Psoas muscle (tissue), 8 donors: ENCODE measurements around the gene C12orf56. TPM values are rescaled to one million over a fixed set of nuclear protein-coding genes. Genes with fewer than 3 reads are reported as not detected.

Source experiments
- ATAC-seq, 4 donors: fragments of 200-7000 bp; cut with Tn5 transposase; one replicate each; pipeline ENCODE4 v1.9.1; 2020; ENCODE audit warnings: moderate library complexity in 3 of 4, mild to moderate bottlenecking in 2 of 4
- DNase-seq, 2 donors: peaks; one replicate each; pipeline ENCODE4 v3.0.0-alpha.2; 2020
- H3K27ac ChIP-seq: fragments of 200-600 bp; one replicate; pipeline ENCODE4 v1.8.0; 2022
- H3K27me3 ChIP-seq, 3 donors: fragments of 200-600 bp in 1 of 3; one replicate each; pipeline versions ENCODE4 v1.6.1 to v1.8.0; 2013 to 2022; ENCODE audit warnings: low read length in 2 of 3, mild to moderate bottlenecking in 2 of 3, moderate library complexity in 1 of 3; ENCODE audit not compliant: insufficient read depth in 3 of 3
- H3K36me3 ChIP-seq, 2 donors: fragments of 200-600 bp in 1 of 2; one replicate each; pipeline versions ENCODE4 v1.6.1 to v1.8.0; 2013 to 2022; ENCODE audit warnings: low read depth in 1 of 2, mild to moderate bottlenecking in 1 of 2, moderate library complexity in 1 of 2; ENCODE audit not compliant: insufficient read depth in 1 of 2
- H3K4me1 ChIP-seq: fragments of 200-600 bp; one replicate; pipeline ENCODE4 v1.8.0; 2022
- H3K4me3 ChIP-seq: fragments of 200-600 bp; one replicate; pipeline ENCODE4 v1.8.0; 2022; ENCODE audit warnings: mild to moderate bottlenecking
- H3K9me3 ChIP-seq: fragments of 200-600 bp; one replicate; pipeline ENCODE4 v1.8.0; 2022
- CTCF ChIP-seq: fragments of 200-600 bp; IDR thresholded peaks from one replicate; pipeline ENCODE4 v1.8.0; 2022; ENCODE audit warnings: antibody characterized with exemption
- WGBS, 3 donors: extraction: QIAGEN DNeasy Blood & Tissue Kit; methylation state at CpG; one replicate each; pipeline versions ENCODE4 v1.1.6 to v1.1.7; 2013; 5-methylcytosine and 5-hydroxymethylcytosine counted together
- intact Hi-C, 2 donors: fragments of 100-400 bp; cut with DNase I; formaldehyde crosslinking; loops; one replicate each; pipeline versions ENCODE4 v1.11.0 to v1.14.2; 2022
- polyA plus RNA-seq, 3 donors: library from polyadenylated mRNA; stranded (reverse); fragments of 200-250 nt; gene quantifications; one replicate each; pipeline ENCODE4 v1.2.3, GENCODE V29; 2013
- total RNA-seq, 4 donors: library from RNA; stranded (reverse); fragmentation: NEBNext Ultra II Directional in 2 of 4; extraction: Animal tissue kit (Norgen Biotek cat#: 25700) in 2 of 4; gene quantifications; one replicate each; pipeline versions ENCODE4 v1.2.1 to v1.2.4, GENCODE V29; 2021 to 2023
- donor health status: healthy with polysubstance abuse.
- donor health status: DM: no; HTN: no; CAD: no; lungs with moderate emphysema.
- donor health status: Bipolar disorder and iron deficiency.
- donor health status: healthy.
- donor health status: DM: yes; HTN: yes; CAD: no.
- donor health status: DM: no; HTN: no; CAD: no.
- donor health status: DM: no; HTN: no; CAD: no.
- donor health status: DM: yes; HTN: yes; CAD: no.

Gene C12orf56
- total and polyA plus RNA-seq, 7 donors, result 0.09 TPM; not detected in 6

DNA sequence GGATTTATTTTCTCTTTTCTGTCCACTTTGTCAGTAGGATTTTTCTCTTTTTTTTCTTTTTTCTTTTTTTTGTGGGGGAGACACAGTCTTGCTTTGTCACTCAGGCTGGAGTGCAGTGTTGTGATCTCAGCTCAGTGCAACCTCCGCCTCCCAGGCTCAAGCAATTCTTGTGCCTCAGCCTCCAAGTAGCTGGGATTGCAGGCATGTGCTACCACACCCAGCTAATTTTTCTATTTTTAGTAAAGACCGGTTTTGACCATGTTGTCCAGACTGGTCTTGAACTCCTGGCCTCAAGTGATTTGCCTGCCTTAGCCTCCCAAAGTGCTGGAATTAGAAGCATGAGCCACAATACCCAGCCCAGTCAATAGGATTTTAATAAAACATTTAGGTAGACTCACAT, 40.3 kb upstream of the C12orf56 start:
- no peak for TF ChIP-seq CTCF
- Histone ChIP-seq H3K4me1 (no peaks in the 10 kb centered on the region), H3K4me3 (no peak overlapping the region), H3K27me3 (no peaks in the 10 kb centered on the region), H3K36me3 (peaks cover 26 to 100% of the 10 kb centered on the region in 2 donors), H3K27ac (no peak overlapping the region), H3K9me3 (no peaks in the 10 kb centered on the region)
- DNase-seq, result no peak
- intact Hi-C loops, result loop anchor here in 1 of 2 donors (10.0 kb wide), 1 partner anchor 314 kb away; no protein-coding TSS in a partner anchor
- ATAC-seq, result no peak
- WGBS, 3 donors, result 69 to 95% (median 75%) methylated on average over 2 of the region's 2 CpGs

- Histone ChIP-seq H3K27me3 (no peaks in the 10 kb centered on the region), H3K4me1 (no peaks in the 10 kb centered on the region), H3K4me3 (no peak overlapping the region), H3K9me3 (no peaks in the 10 kb centered on the region), H3K27ac (no peak overlapping the region), H3K36me3 (peaks cover 26 to 100% of the 10 kb centered on the region in 2 donors)
- 88 to 93% (median 90%) methylated on average over 4 of the region's 4 CpGs for WGBS, 3 donors
- DNase-seq (no peak), ATAC-seq (no peak)
- intact Hi-C loops, result loop anchor here (5.0 to 10.0 kb wide), 3 partner anchors 58 to 306 kb away; no protein-coding TSS in a partner anchor
- no peak for TF ChIP-seq CTCF
These were observed 38.4 kb upstream of the C12orf56 start for GRCh38 chr12:64428956-64429355.

DNA sequence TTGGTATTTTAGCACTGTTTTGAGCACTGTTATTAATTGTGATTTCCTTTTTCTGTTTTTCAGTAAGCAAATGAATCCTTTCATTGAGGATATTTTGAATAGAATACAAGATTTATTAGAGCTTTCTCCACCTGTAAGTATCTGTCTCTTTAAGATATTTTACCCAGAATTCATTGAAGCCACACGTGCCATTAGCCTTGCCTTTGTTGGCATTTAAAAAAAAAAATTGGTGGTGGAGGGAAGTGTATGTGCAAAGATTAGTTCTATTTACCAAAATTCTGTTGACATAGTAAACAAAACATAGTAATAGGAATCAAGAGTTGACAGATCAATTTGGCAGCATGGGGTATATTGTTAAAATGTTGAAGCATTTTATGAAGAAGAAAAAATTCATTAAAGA, 37.4 kb upstream of the C12orf56 start:
- intact Hi-C loops, result loop anchor here (5.0 to 10.0 kb wide), 3 partner anchors 59 to 307 kb away; no protein-coding TSS in a partner anchor
- 15 to 39% (median 20%) methylated on average over 1 of the region's 1 CpG for WGBS, 3 donors
- H3K27ac ChIP-seq, result no peak overlapping the region
- H3K4me3 ChIP-seq, result no peak overlapping the region
- ATAC-seq (no peak), DNase-seq (no peak)
- no peaks in the 10 kb centered on the region for H3K27me3 ChIP-seq
- no peaks in the 10 kb centered on the region for H3K4me1 ChIP-seq
- TF ChIP-seq CTCF, result no peak
- no peaks in the 10 kb centered on the region for H3K9me3 ChIP-seq
- H3K36me3 ChIP-seq, result peaks cover 26 to 100% of the 10 kb centered on the region in 2 donors

DNA sequence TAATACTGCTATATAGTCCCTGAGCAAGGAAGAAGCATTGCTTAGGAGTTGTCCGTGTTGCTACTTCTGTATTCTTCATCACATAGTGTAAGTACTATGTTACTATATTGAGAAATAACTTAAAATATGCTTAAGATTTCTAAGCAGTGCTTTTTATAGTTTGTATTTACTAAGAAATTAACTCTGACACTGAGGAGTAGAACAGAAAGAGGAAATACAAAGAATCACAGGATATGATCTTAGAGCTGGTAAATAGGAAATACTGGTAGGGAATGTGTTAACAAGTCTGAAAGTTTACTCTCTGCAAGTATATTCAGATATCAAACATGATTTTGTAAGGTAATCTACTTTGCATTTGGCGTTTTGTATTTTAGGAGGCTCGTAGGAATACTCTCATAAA, 29.1 kb upstream of the C12orf56 start:
- no peak overlapping the region for H3K27ac ChIP-seq
- no peak for DNase-seq
- ATAC-seq, result no peak
- TF ChIP-seq CTCF, result no peak
- no peak overlapping the region for H3K4me3 ChIP-seq
- no peaks in the 10 kb centered on the region for H3K9me3 ChIP-seq
- intact Hi-C loops, result loop anchor here in 1 of 2 donors (10.0 kb wide), 1 partner anchor 315 kb away; no protein-coding TSS in a partner anchor
- WGBS, 3 donors, result 73 to 76% (median 76%) methylated on average over 3 of the region's 3 CpGs
- H3K36me3 ChIP-seq, result peaks cover 5 to 100% of the 10 kb centered on the region in 2 donors
- H3K27me3 ChIP-seq, result no peaks in the 10 kb centered on the region
- no peaks in the 10 kb centered on the region for H3K4me1 ChIP-seq

DNA sequence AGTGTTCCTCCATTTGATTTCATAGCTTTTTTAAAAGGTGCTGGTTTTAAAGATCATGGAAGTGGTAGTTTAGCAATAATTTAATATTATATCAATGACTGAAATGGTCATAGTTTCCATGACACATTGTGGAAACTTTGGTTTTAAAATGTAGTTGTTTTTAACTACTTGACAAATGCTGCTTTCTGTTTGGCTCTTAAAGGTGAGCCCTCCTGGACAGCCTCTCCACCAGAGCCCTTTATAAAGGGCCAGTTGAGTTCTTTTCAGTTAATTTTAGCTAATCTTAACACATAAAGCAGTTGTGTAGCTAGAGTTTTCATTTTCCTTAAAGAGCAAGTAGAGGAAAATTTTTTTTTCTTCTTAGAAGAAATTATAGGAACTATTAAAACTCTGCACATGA, 27.7 kb upstream of the C12orf56 start:
- no peak for DNase-seq
- intact Hi-C loops, result no loop called here
- H3K36me3 ChIP-seq, result peaks cover 5 to 100% of the 10 kb centered on the region in 2 donors
- no peaks in the 10 kb centered on the region for H3K9me3 ChIP-seq
- H3K27ac ChIP-seq, result no peak overlapping the region
- TF ChIP-seq CTCF, result no peak
- no peak overlapping the region for H3K4me3 ChIP-seq
- H3K4me1 ChIP-seq, result no peaks in the 10 kb centered on the region
- ATAC-seq, result no peak
- H3K27me3 ChIP-seq, result no peaks in the 10 kb centered on the region
